CD4-positive, alpha-beta T cell (primary cell): ENCODE results near the gene EGFLAM. TPM values are rescaled to one million over a fixed set of nuclear protein-coding genes. Genes with fewer than 3 reads are reported as not detected.

Experiments
- ATAC-seq: fragments of 200-7000 bp; cut with Tn5 transposase; one replicate; pipeline ENCODE4 v1.10.0; 2022; ENCODE audit warnings: mild to moderate bottlenecking; ENCODE audit not compliant: poor library complexity
- CTCF ChIA-PET: fragments of 350-600 bp; sonication (Branson Sonifier 250); formaldehyde crosslinking; loops from one replicate; lab custom pipeline; 2021; ENCODE audit warnings: antibody characterized with exemption, inconsistent platforms; lab: Charles Lee
- POLR2A ChIA-PET: fragments of 350-600 bp; sonication (Branson Sonifier 250); formaldehyde crosslinking; loops from one replicate; lab custom pipeline; 2021; ENCODE audit warnings: antibody characterized with exemption, inconsistent platforms; lab: Charles Lee
- DNase-seq, 14 experiments: peaks; one replicate each; pipeline ENCODE4 v3.0.0-alpha.2; 2013 to 2020; ENCODE audit warnings: mixed read lengths in 2 of 14
- H3K27ac ChIP-seq, 2 donors: one replicate each; pipeline versions ENCODE4 v1.5.1 to v1.7.0; 2013; ENCODE audit warnings: low read length in 2 of 2, low read depth in 1 of 2, mild to moderate bottlenecking in 1 of 2
- H3K27me3 ChIP-seq, 2 experiments: 1 replicate in 1 of 2; 2 replicates in 1 of 2; pipeline versions ENCODE4 v1.6.1 to v1.7.0; 2013; ENCODE audit warnings: low read length in 2 of 2, control low read depth in 1 of 2, mild to moderate bottlenecking in 1 of 2, moderate library complexity in 1 of 2; ENCODE audit not compliant: insufficient read depth in 2 of 2, control insufficient read depth in 1 of 2
- H3K36me3 ChIP-seq: one replicate; pipeline ENCODE4 v1.6.1; 2013; ENCODE audit warnings: low read length, control low read depth; ENCODE audit not compliant: insufficient read depth
- H3K4me1 ChIP-seq: one replicate; pipeline ENCODE4 v1.6.1; 2013; ENCODE audit warnings: low read length, control low read depth; ENCODE audit not compliant: insufficient read depth
- H3K4me3 ChIP-seq: one replicate; pipeline ENCODE4 v1.5.1; 2013; ENCODE audit warnings: mild to moderate bottlenecking, low read length, moderate library complexity
- H3K9me3 ChIP-seq, 2 experiments: 1 replicate in 1 of 2; 2 replicates in 1 of 2; pipeline versions ENCODE4 v1.6.1 to v1.7.0; 2013; ENCODE audit warnings: low read length in 2 of 2, mild to moderate bottlenecking in 2 of 2, control low read depth in 1 of 2, moderate library complexity in 1 of 2; ENCODE audit not compliant: control insufficient read depth in 1 of 2, insufficient read depth in 1 of 2
- H3K27ac Mint-ChIP-seq: one replicate; pipeline ENCODE4 v1.8.0; 2020; ENCODE audit warnings: mixed read lengths
- H3K27me3 Mint-ChIP-seq: one replicate; pipeline ENCODE4 v1.8.0; 2021; ENCODE audit warnings: mixed read lengths
- H3K36me3 Mint-ChIP-seq: one replicate; pipeline ENCODE4 v1.8.0; 2021; ENCODE audit warnings: low read depth, mixed read lengths
- H3K4me1 Mint-ChIP-seq: one replicate; pipeline ENCODE4 v1.8.0; 2021; ENCODE audit warnings: low read depth, mixed read lengths
- H3K4me3 Mint-ChIP-seq: one replicate; pipeline ENCODE4 v1.8.0; 2020; ENCODE audit warnings: mild to moderate bottlenecking, mixed read lengths
- H3K9me3 Mint-ChIP-seq: one replicate; pipeline ENCODE4 v1.8.0; 2020; ENCODE audit warnings: mixed read lengths
- intact Hi-C, 2 experiments: fragments of 100-400 bp; cut with DNase I in 1 of 2; cut with micrococcal nuclease in 1 of 2; formaldehyde crosslinking; loops; one replicate each; pipeline versions ENCODE4 v1.15.1 to v1.9.0; 2023 to 2025; cut with DNase I, micrococcal nuclease
- total RNA-seq, 174 experiments: library from RNA in 2 of 174; stranded (reverse) in 2 of 174; gene quantifications; one replicate each; pipeline ENCODE4 v1.2.3 and lab custom pipeline; 2021 to 2026
- TF ChIP-seq, protein P1 (sequence below): fragments of 200-600 bp; IDR thresholded peaks from one replicate; pipeline ENCODE4 v1.8.0; 2022; ENCODE audit warnings: antibody characterized with exemption, mild to moderate bottlenecking

EGFLAM gene
- total RNA-seq, 2 experiments from 2014 or later = not detected

DNA sequence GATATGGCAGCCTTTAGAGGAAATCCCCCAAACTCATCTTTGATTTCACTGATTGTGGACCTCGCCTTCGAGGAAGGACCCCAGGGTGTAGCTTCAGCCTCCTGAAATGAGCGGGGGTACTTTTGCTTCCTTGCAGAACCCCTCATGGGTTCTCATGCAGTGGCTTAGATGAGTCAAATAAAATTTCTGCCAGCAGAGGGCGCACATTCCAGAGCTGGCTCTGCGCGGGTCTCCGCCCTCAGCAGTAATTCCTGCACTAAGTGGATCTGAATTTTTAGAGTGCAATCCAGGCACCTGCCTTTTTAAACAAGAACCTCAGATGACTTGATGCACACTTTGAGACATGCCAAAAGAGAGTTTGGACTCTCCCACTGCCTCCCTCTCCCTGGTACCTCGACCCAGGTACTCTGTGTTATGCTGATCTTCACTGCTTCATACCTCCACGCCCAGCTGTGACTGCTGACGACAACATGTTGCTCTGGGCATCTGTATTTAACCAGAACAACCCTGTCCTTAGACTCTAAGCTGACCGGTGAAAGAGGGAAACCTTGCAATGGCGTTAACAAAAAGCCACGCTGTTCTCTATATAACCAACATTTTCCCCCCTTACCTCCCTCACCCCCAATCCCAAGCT, 7.3 kb downstream of the EGFLAM start:
- H3K27ac Mint-ChIP-seq = no peak overlapping the region
- intact Hi-C loops = no loop called here
- no peaks in the 10 kb centered on the region for H3K4me1 Mint-ChIP-seq
- Histone ChIP-seq H3K4me1 (no peaks in the 10 kb centered on the region), H3K36me3 (no peaks in the 10 kb centered on the region), H3K27ac (no peak overlapping the region), H3K27me3 (peaks cover 15 to 44% of the 10 kb centered on the region in 2 experiments), H3K4me3 (no peak overlapping the region), H3K9me3 (peaks cover 0 to 6% of the 10 kb centered on the region in 2 experiments)
- no peaks in the 10 kb centered on the region for H3K36me3 Mint-ChIP-seq
- ATAC-seq = no peak
- POLR2A ChIA-PET = no interaction called here
- H3K9me3 Mint-ChIP-seq = no peaks in the 10 kb centered on the region
- peaks cover 75% of the 10 kb centered on the region for H3K27me3 Mint-ChIP-seq
- DNase-seq = peak in 10 of 14 experiments; percentile 1 to 52 (median 19)
- H3K4me3 Mint-ChIP-seq = no peak overlapping the region
- TF ChIP-seq, protein P1, sequence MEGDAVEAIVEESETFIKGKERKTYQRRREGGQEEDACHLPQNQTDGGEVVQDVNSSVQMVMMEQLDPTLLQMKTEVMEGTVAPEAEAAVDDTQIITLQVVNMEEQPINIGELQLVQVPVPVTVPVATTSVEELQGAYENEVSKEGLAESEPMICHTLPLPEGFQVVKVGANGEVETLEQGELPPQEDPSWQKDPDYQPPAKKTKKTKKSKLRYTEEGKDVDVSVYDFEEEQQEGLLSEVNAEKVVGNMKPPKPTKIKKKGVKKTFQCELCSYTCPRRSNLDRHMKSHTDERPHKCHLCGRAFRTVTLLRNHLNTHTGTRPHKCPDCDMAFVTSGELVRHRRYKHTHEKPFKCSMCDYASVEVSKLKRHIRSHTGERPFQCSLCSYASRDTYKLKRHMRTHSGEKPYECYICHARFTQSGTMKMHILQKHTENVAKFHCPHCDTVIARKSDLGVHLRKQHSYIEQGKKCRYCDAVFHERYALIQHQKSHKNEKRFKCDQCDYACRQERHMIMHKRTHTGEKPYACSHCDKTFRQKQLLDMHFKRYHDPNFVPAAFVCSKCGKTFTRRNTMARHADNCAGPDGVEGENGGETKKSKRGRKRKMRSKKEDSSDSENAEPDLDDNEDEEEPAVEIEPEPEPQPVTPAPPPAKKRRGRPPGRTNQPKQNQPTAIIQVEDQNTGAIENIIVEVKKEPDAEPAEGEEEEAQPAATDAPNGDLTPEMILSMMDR = peak; percentile 47
- CTCF ChIA-PET = interaction anchor here (0.6 to 1.1 kb wide), 2 partner anchors 8 to 15 kb away, joined by 3 to 4 read pairs; no protein-coding TSS in a partner anchor

DNA sequence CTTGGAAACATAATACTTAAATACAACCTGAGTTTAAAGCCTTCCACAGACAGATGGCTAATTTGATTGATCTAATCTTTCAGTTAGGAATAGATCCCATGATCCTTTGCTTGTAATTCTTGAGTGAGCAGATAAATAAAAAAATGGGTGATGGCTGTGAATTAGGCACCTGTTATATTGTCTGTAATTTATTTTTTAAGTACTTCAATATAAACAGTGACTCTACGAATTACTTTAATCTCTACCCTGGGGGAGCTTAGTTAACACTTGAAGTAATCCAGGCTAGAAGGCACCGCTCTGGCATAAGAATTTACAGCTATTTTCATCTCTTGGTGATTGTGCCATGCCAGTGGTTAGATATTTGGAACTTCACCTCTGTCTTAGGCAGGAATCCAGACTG, 9.0 kb downstream of the EGFLAM start:
- no peaks in the 10 kb centered on the region for H3K36me3 Mint-ChIP-seq

DNA sequence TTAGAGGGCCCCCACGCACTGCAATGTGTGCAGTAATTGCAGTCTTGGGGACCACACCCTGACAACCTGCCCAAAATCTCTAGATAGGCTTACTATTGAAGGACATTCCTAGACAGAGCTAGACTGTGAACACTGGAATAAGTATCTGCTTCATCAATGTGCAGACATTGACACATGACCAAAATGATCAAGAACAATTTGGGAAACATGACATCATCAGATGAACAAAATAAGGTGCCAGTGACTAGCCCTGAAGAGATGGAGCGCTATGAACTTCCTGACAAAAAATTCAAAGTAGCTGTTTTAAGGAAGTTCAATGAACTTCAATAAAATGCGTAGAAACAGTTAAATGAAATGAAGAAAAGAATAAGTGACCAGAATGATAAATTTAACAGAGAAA, 15.3 kb downstream of the EGFLAM start:
- Mint-ChIP-seq H3K36me3 (no peaks in the 10 kb centered on the region), H3K27ac (no peak overlapping the region), H3K4me1 (no peaks in the 10 kb centered on the region), H3K4me3 (no peak overlapping the region), H3K27me3 (peaks cover 12% of the 10 kb centered on the region), H3K9me3 (peaks cover 18% of the 10 kb centered on the region)
- intact Hi-C loops = no loop called here
- Histone ChIP-seq H3K9me3 (peaks cover 12% of the 10 kb centered on the region in 2 experiments), H3K27ac (no peak overlapping the region), H3K4me3 (no peak overlapping the region), H3K27me3 (no peaks in the 10 kb centered on the region), H3K36me3 (no peaks in the 10 kb centered on the region), H3K4me1 (no peaks in the 10 kb centered on the region)
- ChIA-PET CTCF (interaction anchor here (0.9 kb wide), 1 partner anchor 8 kb away, joined by 3 read pairs; no protein-coding TSS in a partner anchor), POLR2A (no interaction called here)
- TF ChIP-seq, protein P1 = no peak
- DNase-seq (no peak), ATAC-seq (no peak)

More for the DNA sequence above, 9.0 kb downstream of the EGFLAM start:
- ChIA-PET CTCF (no interaction called here), POLR2A (no interaction called here)
- Histone ChIP-seq H3K9me3 (peaks cover 0 to 6% of the 10 kb centered on the region in 2 experiments), H3K27me3 (peaks cover 11 to 27% of the 10 kb centered on the region in 2 experiments), H3K4me3 (no peak overlapping the region), H3K4me1 (no peaks in the 10 kb centered on the region), H3K36me3 (no peaks in the 10 kb centered on the region), H3K27ac (no peak overlapping the region)
- intact Hi-C loops = no loop called here
- Mint-ChIP-seq H3K4me3 (no peak overlapping the region), H3K9me3 (peaks cover 5% of the 10 kb centered on the region), H3K4me1 (no peaks in the 10 kb centered on the region), H3K27me3 (peaks cover 65% of the 10 kb centered on the region), H3K27ac (no peak overlapping the region)
- ATAC-seq (no peak), DNase-seq (no peak)
- TF ChIP-seq, protein P1 = no peak
